Measurements from ENCODE around the gene SOX13. TPM values are rescaled to one million over a fixed set of nuclear protein-coding genes. Genes with fewer than 3 reads are reported as not detected.

Gene SOX13
- total and polyA plus RNA-seq, 9 of the 15 experiments (the other 6 are each of a cell fraction or from before 2014, with no cell fraction given): 0.03 to 0.35 (median 0.06) TPM; not detected in 5

GRCh38 chr1:204149107-204149506 is 76.2 kb downstream of the SOX13 start:
- CTCF ChIA-PET (ENCODE audit: low intra/inter-chr PET ratio): no interaction called here
- Histone ChIP-seq H3K27me3 (ENCODE audit: control insufficient read depth in 2 of 2, insufficient read depth in 2 of 2, low read length in 2 of 2) (peaks cover 16 to 51% of the 10 kb centered on the region in 2 experiments), H3K9ac (ENCODE audit: insufficient read depth in 1 of 2, low read depth in 2 of 2, low read length in 2 of 2) (no peak overlapping the region), H3K4me1 (replicated peaks in 1 of 2; ENCODE audit: control insufficient read depth in 2 of 2, insufficient read depth in 2 of 2, low read length in 2 of 2) (peaks cover 0 to 21% of the 10 kb centered on the region in 2 experiments; a peak in 2 of 5 replicates), H3K4me3 (no peak overlapping the region), H3K9me1 (ENCODE audit: control insufficient read depth, insufficient read depth, low read length) (no peaks in the 10 kb centered on the region), H3K79me2 (ENCODE audit: control insufficient read depth, insufficient read depth, low read length) (no peaks in the 10 kb centered on the region), H3K4me2 (ENCODE audit: insufficient read depth, low read length) (no peak overlapping the region), H3K27ac (ENCODE audit: extremely low read depth, low read depth, low read length) (no peak overlapping the region), H4K20me1 (replicated peaks; ENCODE audit: control insufficient read depth, insufficient read depth, low read length) (peaks cover 19% of the 10 kb centered on the region), H3K36me3 (ENCODE audit: control insufficient read depth, insufficient read depth, low read length) (no peaks in the 10 kb centered on the region), H3K9me3 (replicated peaks; ENCODE audit: control insufficient read depth, insufficient read depth, low read depth, low read length) (no peaks in the 10 kb centered on the region), H2AFZ (ENCODE audit: low read depth, low read length) (no peak overlapping the region)
- no TSS peak for BruUV-seq (replicated peaks)
- 3% methylated on average over 2 of the region's 2 CpGs for WGBS (ENCODE audit: insufficient coverage, low coverage, missing lambda C conversion rate)
- DNase-seq (ENCODE audit: extremely low read depth in 1 of 4, low spot score in 3 of 4) (no peak), ATAC-seq (no peak), FAIRE-seq (no peak)
- POLR2A ChIA-PET: interaction anchor here (0.6 kb wide), 1 partner anchor 67 kb away, joined by 3 read pairs; no protein-coding TSS in a partner anchor
- in situ Hi-C loops (cut with MboI) (no loop called here), intact Hi-C loops (cut with micrococcal nuclease) (no loop called here)
- TF ChIP-seq RAD21 (CRISPR knock-in tag; conservative IDR thresholded peaks at IDR 0.05 in 1 of 2, IDR thresholded peaks at IDR 0.05 in 1 of 2) (no peak), RAD51 (IDR thresholded peaks at IDR 0.05; ENCODE audit: borderline replicate concordance, low read depth) (no peak), CHD7 (IDR thresholded peaks at IDR 0.05; ENCODE audit: low read depth, low read length) (no peak), ILF3 (IDR thresholded peaks at IDR 0.05; ENCODE audit: borderline replicate concordance) (no peak), GATAD2B (IDR thresholded peaks at IDR 0.05; ENCODE audit: borderline replicate concordance) (no peak), PHF21A (IDR thresholded peaks at IDR 0.05; ENCODE audit: borderline replicate concordance, low read depth) (no peak), ZNF431 (CRISPR knock-in tag; IDR thresholded peaks at IDR 0.05) (no peak), CREB3 (tag; conservative IDR thresholded peaks at IDR 0.05; ENCODE audit: low read depth) (no peak)
